SK-N-MC (cell line): Measurements from ENCODE around the gene SPARCL1.
"Not testable (repeated sequence)": the region's sequence is repeated elsewhere in the genome, so short reads cannot be mapped to it uniquely, and the experiment has no call there.

Experiments used
- EZH2 ChIP-seq: fragments of 200-600 bp; sonication (generic); IDR thresholded peaks from one replicate; pipeline ENCODE4 v1.6.1; 2017; ENCODE audit warnings: antibody characterized with exemption
- FOXP2 ChIP-seq: optimal IDR thresholded peaks from 2 replicates; pipeline ENCODE3; 2011; ENCODE audit warnings: mild to moderate bottlenecking, moderate library complexity; ENCODE audit not compliant: insufficient read depth; ENCODE audit errors: extremely low read length, control extremely low read depth
- POLR2AphosphoS5 ChIP-seq: IDR thresholded peaks from 2 replicates; pipeline ENCODE4 v1.6.1; 2012; ENCODE audit warnings: mild to moderate bottlenecking, low read depth, low read length, borderline replicate concordance

GRCh38 chr4:87483247-87483646 is 45.9 kb downstream of the SPARCL1 start:
- TF ChIP-seq EZH2, POLR2AphosphoS5, FOXP2: not testable (repeated sequence)
